HepG2 (cell line): ENCODE data around the gene PRKG1.

Experiments
- EP300 ChIP-seq, 3 experiments: sonication (generic) in 1 of 3; formaldehyde crosslinking in 1 of 3; IDR thresholded peaks; 2 replicates each; pipeline versions ENCODE4 v1.5.1 to v1.6.1; 2011 to 2020; ENCODE audit warnings: low read depth in 2 of 3, low read length in 2 of 3, borderline replicate concordance in 1 of 3, improper control_type of control experiment in 1 of 3, mild to moderate bottlenecking in 1 of 3, missing genetic modification reagents in 1 of 3, moderate library complexity in 1 of 3
- FOSL2 ChIP-seq: sonication (generic); formaldehyde crosslinking; IDR thresholded peaks from 2 replicates; pipeline ENCODE4 v1.4.0; 2020; ENCODE audit warnings: missing genetic modification reagents
- POLR2AphosphoS5 ChIP-seq: IDR thresholded peaks from 2 replicates; pipeline ENCODE4 v1.6.1; 2012; ENCODE audit warnings: low read depth, low read length
- RBAK ChIP-seq: sonication (generic); formaldehyde crosslinking; IDR thresholded peaks from 2 replicates; pipeline ENCODE4 v1.5.1; 2020; ENCODE audit warnings: mild to moderate bottlenecking, missing genetic modification reagents
- ZNF510 ChIP-seq: sonication (generic); formaldehyde crosslinking; IDR thresholded peaks from 2 replicates; pipeline ENCODE4 v1.4.0; 2020; ENCODE audit warnings: low read depth, mild to moderate bottlenecking, missing genetic modification reagents
- TF ChIP-seq, protein P1 (sequence below): sonication (generic); formaldehyde crosslinking; IDR thresholded peaks from 2 replicates; pipeline ENCODE4 v1.5.1; 2020; ENCODE audit warnings: mild to moderate bottlenecking, missing genetic modification reagents, moderate library complexity

- TF ChIP-seq POLR2AphosphoS5 = no peak
- TF ChIP-seq RBAK (CRISPR knock-in tag) = no peak
- TF ChIP-seq ZNF510 = no peak
- no peak for TF ChIP-seq FOSL2
- TF ChIP-seq, protein P1, sequence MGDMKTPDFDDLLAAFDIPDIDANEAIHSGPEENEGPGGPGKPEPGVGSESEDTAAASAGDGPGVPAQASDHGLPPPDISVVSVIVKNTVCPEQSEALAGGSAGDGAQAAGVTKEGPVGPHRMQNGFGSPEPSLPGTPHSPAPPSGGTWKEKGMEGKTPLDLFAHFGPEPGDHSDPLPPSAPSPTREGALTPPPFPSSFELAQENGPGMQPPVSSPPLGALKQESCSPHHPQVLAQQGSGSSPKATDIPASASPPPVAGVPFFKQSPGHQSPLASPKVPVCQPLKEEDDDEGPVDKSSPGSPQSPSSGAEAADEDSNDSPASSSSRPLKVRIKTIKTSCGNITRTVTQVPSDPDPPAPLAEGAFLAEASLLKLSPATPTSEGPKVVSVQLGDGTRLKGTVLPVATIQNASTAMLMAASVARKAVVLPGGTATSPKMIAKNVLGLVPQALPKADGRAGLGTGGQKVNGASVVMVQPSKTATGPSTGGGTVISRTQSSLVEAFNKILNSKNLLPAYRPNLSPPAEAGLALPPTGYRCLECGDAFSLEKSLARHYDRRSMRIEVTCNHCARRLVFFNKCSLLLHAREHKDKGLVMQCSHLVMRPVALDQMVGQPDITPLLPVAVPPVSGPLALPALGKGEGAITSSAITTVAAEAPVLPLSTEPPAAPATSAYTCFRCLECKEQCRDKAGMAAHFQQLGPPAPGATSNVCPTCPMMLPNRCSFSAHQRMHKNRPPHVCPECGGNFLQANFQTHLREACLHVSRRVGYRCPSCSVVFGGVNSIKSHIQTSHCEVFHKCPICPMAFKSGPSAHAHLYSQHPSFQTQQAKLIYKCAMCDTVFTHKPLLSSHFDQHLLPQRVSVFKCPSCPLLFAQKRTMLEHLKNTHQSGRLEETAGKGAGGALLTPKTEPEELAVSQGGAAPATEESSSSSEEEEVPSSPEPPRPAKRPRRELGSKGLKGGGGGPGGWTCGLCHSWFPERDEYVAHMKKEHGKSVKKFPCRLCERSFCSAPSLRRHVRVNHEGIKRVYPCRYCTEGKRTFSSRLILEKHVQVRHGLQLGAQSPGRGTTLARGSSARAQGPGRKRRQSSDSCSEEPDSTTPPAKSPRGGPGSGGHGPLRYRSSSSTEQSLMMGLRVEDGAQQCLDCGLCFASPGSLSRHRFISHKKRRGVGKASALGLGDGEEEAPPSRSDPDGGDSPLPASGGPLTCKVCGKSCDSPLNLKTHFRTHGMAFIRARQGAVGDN (CRISPR knock-in tag) = no peak
- TF ChIP-seq EP300 (IDR thresholded peaks at IDR 0.05; ENCODE audit: low read depth in 2 of 2, low read length in 2 of 2) = no peak
- no peak for TF ChIP-seq EP300 (CRISPR knock-in tag; IDR thresholded peaks at IDR 0.05; ENCODE audit: borderline replicate concordance)
Measured at GRCh38 chr10:51564896-51565510, 490.7 kb downstream of the PRKG1 start.
